ENCODE data around the gene DSCAML1. TPM values are rescaled to one million over a fixed set of nuclear protein-coding genes. Genes with fewer than 3 reads are reported as not detected.

DSCAML1 gene
- total and polyA plus RNA-seq, 9 of the 15 experiments (the other 6 are each of a cell fraction or from before 2014, with no cell fraction given): not detected

DNA sequence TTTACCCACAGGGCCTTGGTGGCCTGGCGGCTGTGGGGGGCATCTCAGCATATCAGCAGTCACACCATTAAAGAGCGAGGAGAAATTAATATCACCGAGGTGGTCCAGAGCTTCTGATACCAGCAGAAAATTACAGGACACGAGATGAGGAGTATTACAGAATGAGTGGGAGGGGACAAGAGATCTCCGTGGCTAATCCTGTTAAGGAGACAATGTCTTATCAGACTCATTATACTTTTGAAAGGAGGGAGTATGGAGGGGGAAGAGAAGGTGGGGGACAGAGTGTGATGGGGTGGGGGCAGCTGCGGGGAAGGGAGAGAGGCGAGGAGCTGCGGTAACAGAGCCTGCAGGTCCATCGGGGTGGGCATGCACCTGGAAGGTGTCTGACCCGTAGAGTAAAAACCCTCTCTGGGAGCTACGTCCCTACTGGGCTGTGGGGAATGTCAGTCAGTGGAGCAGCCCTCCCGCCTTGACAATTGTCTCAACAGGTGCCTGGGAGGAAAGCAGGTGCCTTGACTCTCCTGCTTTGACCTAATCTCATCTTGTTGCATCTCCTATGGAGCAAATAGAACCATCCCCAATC is 245.2 kb downstream of the DSCAML1 start:
- H3K4me2 ChIP-seq (ENCODE audit: insufficient read depth, low read length): no peak overlapping the region
- H3K9me1 ChIP-seq (ENCODE audit: control insufficient read depth, insufficient read depth, low read length): peaks cover 3% of the 10 kb centered on the region
- H3K36me3 ChIP-seq (ENCODE audit: control insufficient read depth, insufficient read depth, low read length): no peaks in the 10 kb centered on the region
- no peak for FAIRE-seq
- no peak overlapping the region for H2AFZ ChIP-seq (ENCODE audit: low read depth, low read length)
- no peak for DNase-seq (ENCODE audit: extremely low read depth in 1 of 4, low spot score in 3 of 4)
- ChIA-PET POLR2A (interaction anchor here (0.5 kb wide), 2 partner anchors 215 to 296 kb away, joined by 3 read pairs; no protein-coding TSS in a partner anchor), CTCF (ENCODE audit: low intra/inter-chr PET ratio) (no interaction called here)
- no peaks in the 10 kb centered on the region for H3K79me2 ChIP-seq (ENCODE audit: control insufficient read depth, insufficient read depth, low read length)
- ATAC-seq: no peak
- WGBS (ENCODE audit: insufficient coverage, low coverage, missing lambda C conversion rate): 0% methylated on average over 11 of the region's 12 CpGs
- intact Hi-C loops (cut with micrococcal nuclease) (no loop called here), in situ Hi-C loops (cut with MboI) (no loop called here)
- no peaks in the 10 kb centered on the region for H3K4me1 ChIP-seq (replicated peaks in 1 of 2; ENCODE audit: control insufficient read depth in 2 of 2, insufficient read depth in 2 of 2, low read length in 2 of 2)
- no peaks in the 10 kb centered on the region for H3K9me3 ChIP-seq (replicated peaks; ENCODE audit: control insufficient read depth, insufficient read depth, low read depth, low read length)
- no peak overlapping the region for H3K4me3 ChIP-seq
- peaks cover 5% of the 10 kb centered on the region; the same call in 1 of the 2 replicates for H4K20me1 ChIP-seq (replicated peaks; ENCODE audit: control insufficient read depth, insufficient read depth, low read length)
- no TSS peak for BruUV-seq (replicated peaks)
- no peak overlapping the region for H3K9ac ChIP-seq (ENCODE audit: insufficient read depth in 1 of 2, low read depth in 2 of 2, low read length in 2 of 2)
- H3K27ac ChIP-seq (ENCODE audit: extremely low read depth, low read depth, low read length): no peak overlapping the region
- H3K27me3 ChIP-seq (ENCODE audit: control insufficient read depth in 2 of 2, insufficient read depth in 2 of 2, low read length in 2 of 2): peaks cover 8 to 66% of the 10 kb centered on the region in 2 experiments; a peak in 4 of 5 replicates
- TF ChIP-seq, protein P1, sequence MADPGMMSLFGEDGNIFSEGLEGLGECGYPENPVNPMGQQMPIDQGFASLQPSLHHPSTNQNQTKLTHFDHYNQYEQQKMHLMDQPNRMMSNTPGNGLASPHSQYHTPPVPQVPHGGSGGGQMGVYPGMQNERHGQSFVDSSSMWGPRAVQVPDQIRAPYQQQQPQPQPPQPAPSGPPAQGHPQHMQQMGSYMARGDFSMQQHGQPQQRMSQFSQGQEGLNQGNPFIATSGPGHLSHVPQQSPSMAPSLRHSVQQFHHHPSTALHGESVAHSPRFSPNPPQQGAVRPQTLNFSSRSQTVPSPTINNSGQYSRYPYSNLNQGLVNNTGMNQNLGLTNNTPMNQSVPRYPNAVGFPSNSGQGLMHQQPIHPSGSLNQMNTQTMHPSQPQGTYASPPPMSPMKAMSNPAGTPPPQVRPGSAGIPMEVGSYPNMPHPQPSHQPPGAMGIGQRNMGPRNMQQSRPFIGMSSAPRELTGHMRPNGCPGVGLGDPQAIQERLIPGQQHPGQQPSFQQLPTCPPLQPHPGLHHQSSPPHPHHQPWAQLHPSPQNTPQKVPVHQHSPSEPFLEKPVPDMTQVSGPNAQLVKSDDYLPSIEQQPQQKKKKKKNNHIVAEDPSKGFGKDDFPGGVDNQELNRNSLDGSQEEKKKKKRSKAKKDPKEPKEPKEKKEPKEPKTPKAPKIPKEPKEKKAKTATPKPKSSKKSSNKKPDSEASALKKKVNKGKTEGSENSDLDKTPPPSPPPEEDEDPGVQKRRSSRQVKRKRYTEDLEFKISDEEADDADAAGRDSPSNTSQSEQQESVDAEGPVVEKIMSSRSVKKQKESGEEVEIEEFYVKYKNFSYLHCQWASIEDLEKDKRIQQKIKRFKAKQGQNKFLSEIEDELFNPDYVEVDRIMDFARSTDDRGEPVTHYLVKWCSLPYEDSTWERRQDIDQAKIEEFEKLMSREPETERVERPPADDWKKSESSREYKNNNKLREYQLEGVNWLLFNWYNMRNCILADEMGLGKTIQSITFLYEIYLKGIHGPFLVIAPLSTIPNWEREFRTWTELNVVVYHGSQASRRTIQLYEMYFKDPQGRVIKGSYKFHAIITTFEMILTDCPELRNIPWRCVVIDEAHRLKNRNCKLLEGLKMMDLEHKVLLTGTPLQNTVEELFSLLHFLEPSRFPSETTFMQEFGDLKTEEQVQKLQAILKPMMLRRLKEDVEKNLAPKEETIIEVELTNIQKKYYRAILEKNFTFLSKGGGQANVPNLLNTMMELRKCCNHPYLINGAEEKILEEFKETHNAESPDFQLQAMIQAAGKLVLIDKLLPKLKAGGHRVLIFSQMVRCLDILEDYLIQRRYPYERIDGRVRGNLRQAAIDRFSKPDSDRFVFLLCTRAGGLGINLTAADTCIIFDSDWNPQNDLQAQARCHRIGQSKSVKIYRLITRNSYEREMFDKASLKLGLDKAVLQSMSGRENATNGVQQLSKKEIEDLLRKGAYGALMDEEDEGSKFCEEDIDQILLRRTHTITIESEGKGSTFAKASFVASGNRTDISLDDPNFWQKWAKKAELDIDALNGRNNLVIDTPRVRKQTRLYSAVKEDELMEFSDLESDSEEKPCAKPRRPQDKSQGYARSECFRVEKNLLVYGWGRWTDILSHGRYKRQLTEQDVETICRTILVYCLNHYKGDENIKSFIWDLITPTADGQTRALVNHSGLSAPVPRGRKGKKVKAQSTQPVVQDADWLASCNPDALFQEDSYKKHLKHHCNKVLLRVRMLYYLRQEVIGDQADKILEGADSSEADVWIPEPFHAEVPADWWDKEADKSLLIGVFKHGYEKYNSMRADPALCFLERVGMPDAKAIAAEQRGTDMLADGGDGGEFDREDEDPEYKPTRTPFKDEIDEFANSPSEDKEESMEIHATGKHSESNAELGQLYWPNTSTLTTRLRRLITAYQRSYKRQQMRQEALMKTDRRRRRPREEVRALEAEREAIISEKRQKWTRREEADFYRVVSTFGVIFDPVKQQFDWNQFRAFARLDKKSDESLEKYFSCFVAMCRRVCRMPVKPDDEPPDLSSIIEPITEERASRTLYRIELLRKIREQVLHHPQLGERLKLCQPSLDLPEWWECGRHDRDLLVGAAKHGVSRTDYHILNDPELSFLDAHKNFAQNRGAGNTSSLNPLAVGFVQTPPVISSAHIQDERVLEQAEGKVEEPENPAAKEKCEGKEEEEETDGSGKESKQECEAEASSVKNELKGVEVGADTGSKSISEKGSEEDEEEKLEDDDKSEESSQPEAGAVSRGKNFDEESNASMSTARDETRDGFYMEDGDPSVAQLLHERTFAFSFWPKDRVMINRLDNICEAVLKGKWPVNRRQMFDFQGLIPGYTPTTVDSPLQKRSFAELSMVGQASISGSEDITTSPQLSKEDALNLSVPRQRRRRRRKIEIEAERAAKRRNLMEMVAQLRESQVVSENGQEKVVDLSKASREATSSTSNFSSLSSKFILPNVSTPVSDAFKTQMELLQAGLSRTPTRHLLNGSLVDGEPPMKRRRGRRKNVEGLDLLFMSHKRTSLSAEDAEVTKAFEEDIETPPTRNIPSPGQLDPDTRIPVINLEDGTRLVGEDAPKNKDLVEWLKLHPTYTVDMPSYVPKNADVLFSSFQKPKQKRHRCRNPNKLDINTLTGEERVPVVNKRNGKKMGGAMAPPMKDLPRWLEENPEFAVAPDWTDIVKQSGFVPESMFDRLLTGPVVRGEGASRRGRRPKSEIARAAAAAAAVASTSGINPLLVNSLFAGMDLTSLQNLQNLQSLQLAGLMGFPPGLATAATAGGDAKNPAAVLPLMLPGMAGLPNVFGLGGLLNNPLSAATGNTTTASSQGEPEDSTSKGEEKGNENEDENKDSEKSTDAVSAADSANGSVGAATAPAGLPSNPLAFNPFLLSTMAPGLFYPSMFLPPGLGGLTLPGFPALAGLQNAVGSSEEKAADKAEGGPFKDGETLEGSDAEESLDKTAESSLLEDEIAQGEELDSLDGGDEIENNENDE (IDR thresholded peaks at IDR 0.05; ENCODE audit: low read depth, low read length): no peak

All from K562 (cell line).